Cardiac fibroblast (primary cell): ENCODE measurements around the gene SLC6A6.

Source experiments
- DNase-seq, 2 donors: peaks; one replicate each; pipeline versions ENCODE4 v3.0.0 to v3.0.0-alpha.2; 2010; ENCODE audit warnings: low read depth in 2 of 2
- H3K4me3 ChIP-seq, 2 donors: replicated peaks in 1 of 2; 1 replicate in 1 of 2; 2 replicates in 1 of 2; pipeline ENCODE4 v1.5.1; 2011; ENCODE audit warnings: low read depth in 2 of 2, low read length in 2 of 2, mild to moderate bottlenecking in 2 of 2, moderate library complexity in 1 of 2
- CTCF ChIP-seq: IDR thresholded peaks from one replicate; pipeline ENCODE4 v1.5.1; 2011; ENCODE audit warnings: low read depth, mild to moderate bottlenecking, low read length, inconsistent platforms

The SLC6A6 gene

GRCh38 chr3:14397046-14397445 lies 5.4 kb upstream of the SLC6A6 start:
- TF ChIP-seq CTCF = no peak
- H3K4me3 ChIP-seq = no peak overlapping the region
- DNase-seq = no peak

GRCh38 chr3:14397531-14397930 lies 4.9 kb upstream of the SLC6A6 start:
- no peak for DNase-seq
- no peak for TF ChIP-seq CTCF
- H3K4me3 ChIP-seq = no peak overlapping the region

GRCh38 chr3:14397940-14398796 lies 4.2 kb upstream of the SLC6A6 start:
- DNase-seq = no peak
- TF ChIP-seq CTCF = no peak
- H3K4me3 ChIP-seq = no peak overlapping the region

GRCh38 chr3:14398797-14399106 lies 3.7 kb upstream of the SLC6A6 start:
- H3K4me3 ChIP-seq = no peak overlapping the region
- DNase-seq = no peak
- no peak for TF ChIP-seq CTCF

GRCh38 chr3:14401692-14402303 lies 608 bp upstream of the SLC6A6 start:
- H3K4me3 ChIP-seq = peak overlapping the region; percentile 65 to 74
- no peak for TF ChIP-seq CTCF
- no peak for DNase-seq

GRCh38 chr3:14403619-14404155 lies 1.3 kb downstream of the SLC6A6 start:
- H3K4me3 ChIP-seq = peak overlapping the region; percentile 65 to 74
- no peak for TF ChIP-seq CTCF
- DNase-seq = peak in 1 of 2 donors; percentile 32
